ENCODE measurements around the gene SARNP. TPM values are rescaled to one million over a fixed set of nuclear protein-coding genes. Genes with fewer than 3 reads are reported as not detected.

Gene SARNP
- total RNA-seq, 4 donors from 2014 or later: 38.0 to 50.7 (median 45.0) TPM

GRCh38 chr12:55736076-55736475 lies 81.4 kb downstream of the SARNP start:
- peaks cover 7 to 25% (median 18%) of the 10 kb centered on the region in 4 donors for H3K4me1 ChIP-seq
- no peak for DNase-seq
- no peaks in the 10 kb centered on the region for H3K9me3 ChIP-seq
- in situ Hi-C loops (cut with MboI; ENCODE audit: low pct_ligation_motif_present in 1 of 4, low pct_unique_long_range_greater_than_20kb in 1 of 4, low sequenced_read_pairs in 3 of 4) (loop anchor here in 2 of 4 donors (10.0 kb wide), 2 partner anchors 79 to 199 kb away; partner anchors contain the start of genes DGKA (in 1 of the 2), ORMDL2 (in 1 of the 2) and SARNP (in 1 of the 2)), intact Hi-C loops (cut with DNase I; ENCODE audit: low total_unique reads) (no loop called here)
- H3K27me3 ChIP-seq: no peaks in the 10 kb centered on the region
- TF ChIP-seq POLR2AphosphoS5 (IDR thresholded peaks at IDR 0.05) (no peak), CTCF (IDR thresholded peaks at IDR 0.05) (no peak), POLR2A (IDR thresholded peaks at IDR 0.05) (no peak)
- no peak overlapping the region for H3K27ac ChIP-seq
- no peaks in the 10 kb centered on the region for H3K36me3 ChIP-seq
- WGBS, 2 donors (ENCODE audit: low coverage in 1 of 2): 73 to 92% methylated on average over 2 to 3 of the region's 3 CpGs
- no peak overlapping the region for H3K4me3 ChIP-seq

- no peaks in the 10 kb centered on the region for H3K9me3 ChIP-seq
- no peak overlapping the region for H3K27ac ChIP-seq
- H3K4me3 ChIP-seq: no peak overlapping the region
- WGBS, 2 donors (ENCODE audit: low coverage in 1 of 2): 88% methylated on average over 3 of the region's 3 CpGs; no CpG with 5 or more reads in 1 of the 2 donors
- intact Hi-C loops (cut with DNase I; ENCODE audit: low total_unique reads) (no loop called here), in situ Hi-C loops (cut with MboI; ENCODE audit: low pct_ligation_motif_present in 1 of 4, low pct_unique_long_range_greater_than_20kb in 1 of 4, low sequenced_read_pairs in 3 of 4) (loop anchor here in 3 of 4 donors (5.0 to 10.0 kb wide), 3 partner anchors 80 to 200 kb away; partner anchors contain the start of genes DGKA (in 1 of the 3), ORMDL2 (in 1 of the 3), PYM1 (in 1 of the 3) and SARNP (in 1 of the 3))
- peaks cover 12 to 40% (median 28%) of the 10 kb centered on the region in 4 donors for H3K4me1 ChIP-seq
- H3K27me3 ChIP-seq: no peaks in the 10 kb centered on the region
- H3K36me3 ChIP-seq: no peaks in the 10 kb centered on the region
- DNase-seq: no peak
- TF ChIP-seq EP300 (IDR thresholded peaks at IDR 0.05; ENCODE audit: low read depth): no peak
- no peak for TF ChIP-seq CTCF (IDR thresholded peaks at IDR 0.05)
- no peak for TF ChIP-seq POLR2A (IDR thresholded peaks at IDR 0.05)
- no peak for TF ChIP-seq POLR2AphosphoS5 (IDR thresholded peaks at IDR 0.05)
Observed at GRCh38 chr12:55734595-55734994, 82.9 kb downstream of the SARNP start.

- WGBS, 2 donors (ENCODE audit: low coverage in 1 of 2): 68 to 100% methylated on average over 1 to 2 of the region's 2 CpGs
- Histone ChIP-seq H3K4me1 (peaks cover 12 to 40% (median 28%) of the 10 kb centered on the region in 4 donors), H3K9me3 (no peaks in the 10 kb centered on the region), H3K27ac (no peak overlapping the region), H3K27me3 (no peaks in the 10 kb centered on the region), H3K36me3 (no peaks in the 10 kb centered on the region), H3K4me3 (no peak overlapping the region)
- no peak for DNase-seq
- intact Hi-C loops (cut with DNase I; ENCODE audit: low total_unique reads): no loop called here
- TF ChIP-seq EP300 (IDR thresholded peaks at IDR 0.05; ENCODE audit: low read depth) (no peak), POLR2AphosphoS5 (IDR thresholded peaks at IDR 0.05) (no peak), POLR2A (IDR thresholded peaks at IDR 0.05) (no peak), CTCF (IDR thresholded peaks at IDR 0.05) (no peak)
- in situ Hi-C loops (cut with MboI; ENCODE audit: low pct_ligation_motif_present in 1 of 4, low pct_unique_long_range_greater_than_20kb in 1 of 4, low sequenced_read_pairs in 3 of 4): loop anchor here in 3 of 4 donors (5.0 to 10.0 kb wide), 3 partner anchors 81 to 201 kb away; partner anchors contain the start of genes DGKA (in 1 of the 3), ORMDL2 (in 1 of the 3), PYM1 (in 1 of the 3) and SARNP (in 1 of the 3)
Observed at GRCh38 chr12:55733858-55734257, 83.7 kb downstream of the SARNP start.

- no peaks in the 10 kb centered on the region for H3K9me3 ChIP-seq
- TF ChIP-seq EP300 (IDR thresholded peaks at IDR 0.05; ENCODE audit: low read depth) (no peak), CTCF (IDR thresholded peaks at IDR 0.05) (no peak), POLR2AphosphoS5 (IDR thresholded peaks at IDR 0.05) (no peak), POLR2A (IDR thresholded peaks at IDR 0.05) (no peak)
- no peak for DNase-seq
- H3K36me3 ChIP-seq: no peaks in the 10 kb centered on the region
- in situ Hi-C loops (cut with MboI; ENCODE audit: low pct_ligation_motif_present in 1 of 4, low pct_unique_long_range_greater_than_20kb in 1 of 4, low sequenced_read_pairs in 3 of 4) (loop anchor here in 3 of 4 donors (5.0 to 10.0 kb wide), 3 partner anchors 82 to 202 kb away; partner anchors contain the start of genes DGKA (in 1 of the 3), ORMDL2 (in 1 of the 3), PYM1 (in 1 of the 3) and SARNP (in 1 of the 3)), intact Hi-C loops (cut with DNase I; ENCODE audit: low total_unique reads) (no loop called here)
- WGBS, 2 donors (ENCODE audit: low coverage in 1 of 2): 85% methylated on average over 14 of the region's 14 CpGs; no CpG with 5 or more reads in 1 of the 2 donors
- no peaks in the 10 kb centered on the region for H3K27me3 ChIP-seq
- H3K27ac ChIP-seq: no peak overlapping the region
- H3K4me1 ChIP-seq: peaks cover 12 to 34% (median 22%) of the 10 kb centered on the region in 4 donors
- H3K4me3 ChIP-seq: no peak overlapping the region
Observed at GRCh38 chr12:55733021-55733555, 84.4 kb downstream of the SARNP start.

Measured in transverse colon (tissue), 4 donors.